Upper lobe of right lung (tissue), 1 donor: ENCODE measurements around the gene DNAH3. TPM values are rescaled to one million over a fixed set of nuclear protein-coding genes. Genes with fewer than 3 reads are reported as not detected.
A peak's percentile ranks its signal among the peaks of the same experiment; 100 is the strongest.
"Not testable (repeated sequence)": the region's sequence is repeated elsewhere in the genome, so short reads cannot be mapped to it uniquely, and the experiment has no call there.

Experiments
- ATAC-seq: fragments of 200-7000 bp; cut with Tn5 transposase; one replicate; pipeline ENCODE4 v1.9.1; 2020; ENCODE audit warnings: mild to moderate bottlenecking, moderate library complexity
- DNase-seq: peaks from one replicate; pipeline ENCODE4 v3.0.0-alpha.2; 2020
- H3K27ac ChIP-seq: fragments of 200-600 bp; one replicate; pipeline ENCODE4 v1.8.0; 2022
- H3K27me3 ChIP-seq: fragments of 200-600 bp; one replicate; pipeline ENCODE4 v1.8.0; 2022; ENCODE audit warnings: mild to moderate bottlenecking
- H3K36me3 ChIP-seq: fragments of 200-600 bp; one replicate; pipeline ENCODE4 v1.8.0; 2022
- H3K4me1 ChIP-seq: fragments of 200-600 bp; one replicate; pipeline ENCODE4 v1.8.0; 2022
- H3K4me3 ChIP-seq: fragments of 200-600 bp; one replicate; pipeline ENCODE4 v1.8.0; 2022; ENCODE audit warnings: mild to moderate bottlenecking
- H3K9me3 ChIP-seq: fragments of 200-600 bp; one replicate; pipeline ENCODE4 v1.8.0; 2022
- intact Hi-C: fragments of 100-400 bp; cut with DNase I; formaldehyde crosslinking; loops from one replicate; pipeline ENCODE4 v1.11.0; 2022
- total RNA-seq: library from RNA; stranded (reverse); fragmentation: NEBNext Ultra II Directional; extraction: Animal tissue kit (Norgen Biotek cat#: 25700); gene quantifications from one replicate; pipeline ENCODE4 v1.2.1, GENCODE V29; 2021
- TF ChIP-seq, protein P1 (sequence below): fragments of 200-600 bp; IDR thresholded peaks from one replicate; pipeline ENCODE4 v1.8.0; 2022; ENCODE audit warnings: antibody characterized with exemption
- donor health status: DM: no; HTN: yes; CAD: no; lungs with severe emphysema.

Gene DNAH3
- total RNA-seq, 1 donor from 2014 or later, result 0.06 TPM

DNA sequence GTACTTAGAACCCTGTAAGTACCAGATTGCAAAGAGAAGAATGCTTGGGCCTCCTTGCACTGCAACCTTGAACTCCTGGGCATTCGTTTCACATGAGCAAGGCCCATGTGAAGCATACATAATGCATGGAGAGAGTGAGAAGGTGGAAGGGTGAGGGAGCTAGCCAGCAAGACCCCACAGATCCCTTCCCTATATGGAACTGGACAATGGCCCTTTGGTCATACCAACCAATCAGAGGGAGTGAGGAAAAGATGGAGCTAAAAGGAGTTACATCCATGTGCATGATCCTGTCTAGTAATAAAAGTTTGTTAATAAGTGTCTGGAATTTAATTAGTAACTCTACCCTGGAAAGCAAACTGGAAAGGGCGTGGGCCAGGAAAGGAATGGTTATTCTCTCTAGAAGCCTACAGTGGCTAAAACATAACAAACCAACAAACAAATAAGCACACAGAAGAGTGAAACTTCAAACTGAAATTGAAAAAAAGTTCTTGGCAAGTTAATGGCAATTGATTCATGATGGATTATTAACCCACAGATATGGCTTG, 29.6 kb downstream of the DNAH3 start:
- no peak overlapping the region for H3K27ac ChIP-seq
- intact Hi-C loops, result no loop called here
- no peaks in the 10 kb centered on the region for H3K4me1 ChIP-seq
- no peak for DNase-seq
- H3K9me3 ChIP-seq, result no peaks in the 10 kb centered on the region
- no peak overlapping the region for H3K4me3 ChIP-seq
- no peaks in the 10 kb centered on the region for H3K27me3 ChIP-seq
- H3K36me3 ChIP-seq, result no peaks in the 10 kb centered on the region
- TF ChIP-seq, protein P1, sequence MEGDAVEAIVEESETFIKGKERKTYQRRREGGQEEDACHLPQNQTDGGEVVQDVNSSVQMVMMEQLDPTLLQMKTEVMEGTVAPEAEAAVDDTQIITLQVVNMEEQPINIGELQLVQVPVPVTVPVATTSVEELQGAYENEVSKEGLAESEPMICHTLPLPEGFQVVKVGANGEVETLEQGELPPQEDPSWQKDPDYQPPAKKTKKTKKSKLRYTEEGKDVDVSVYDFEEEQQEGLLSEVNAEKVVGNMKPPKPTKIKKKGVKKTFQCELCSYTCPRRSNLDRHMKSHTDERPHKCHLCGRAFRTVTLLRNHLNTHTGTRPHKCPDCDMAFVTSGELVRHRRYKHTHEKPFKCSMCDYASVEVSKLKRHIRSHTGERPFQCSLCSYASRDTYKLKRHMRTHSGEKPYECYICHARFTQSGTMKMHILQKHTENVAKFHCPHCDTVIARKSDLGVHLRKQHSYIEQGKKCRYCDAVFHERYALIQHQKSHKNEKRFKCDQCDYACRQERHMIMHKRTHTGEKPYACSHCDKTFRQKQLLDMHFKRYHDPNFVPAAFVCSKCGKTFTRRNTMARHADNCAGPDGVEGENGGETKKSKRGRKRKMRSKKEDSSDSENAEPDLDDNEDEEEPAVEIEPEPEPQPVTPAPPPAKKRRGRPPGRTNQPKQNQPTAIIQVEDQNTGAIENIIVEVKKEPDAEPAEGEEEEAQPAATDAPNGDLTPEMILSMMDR, result no peak
- ATAC-seq, result no peak

DNA sequence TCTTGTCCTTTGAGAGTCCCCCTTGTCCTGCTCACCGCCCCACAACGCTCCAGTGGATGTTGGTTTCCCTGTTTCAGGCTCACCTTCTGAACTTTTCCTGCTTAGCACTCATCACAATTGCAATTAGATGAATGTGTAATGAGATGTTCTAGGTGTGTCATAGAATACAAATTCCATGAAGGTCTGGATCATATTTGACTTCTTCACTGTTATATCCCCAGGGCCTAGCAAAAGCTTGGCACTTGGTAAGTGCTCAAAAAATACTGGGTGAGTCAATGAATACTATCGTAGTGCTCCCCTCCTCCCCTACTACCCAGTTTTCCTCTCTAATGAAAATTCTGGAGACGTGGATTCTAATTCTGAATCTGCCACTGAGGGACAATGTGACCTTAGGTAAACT, 33.1 kb downstream of the DNAH3 start:
- intact Hi-C loops, result no loop called here
- TF ChIP-seq, protein P1, result no peak
- no peak overlapping the region for H3K27ac ChIP-seq
- H3K9me3 ChIP-seq, result no peaks in the 10 kb centered on the region
- H3K36me3 ChIP-seq, result no peaks in the 10 kb centered on the region
- no peak overlapping the region for H3K4me3 ChIP-seq
- H3K27me3 ChIP-seq, result no peaks in the 10 kb centered on the region
- ATAC-seq (no peak), DNase-seq (no peak)
- no peaks in the 10 kb centered on the region for H3K4me1 ChIP-seq

DNA sequence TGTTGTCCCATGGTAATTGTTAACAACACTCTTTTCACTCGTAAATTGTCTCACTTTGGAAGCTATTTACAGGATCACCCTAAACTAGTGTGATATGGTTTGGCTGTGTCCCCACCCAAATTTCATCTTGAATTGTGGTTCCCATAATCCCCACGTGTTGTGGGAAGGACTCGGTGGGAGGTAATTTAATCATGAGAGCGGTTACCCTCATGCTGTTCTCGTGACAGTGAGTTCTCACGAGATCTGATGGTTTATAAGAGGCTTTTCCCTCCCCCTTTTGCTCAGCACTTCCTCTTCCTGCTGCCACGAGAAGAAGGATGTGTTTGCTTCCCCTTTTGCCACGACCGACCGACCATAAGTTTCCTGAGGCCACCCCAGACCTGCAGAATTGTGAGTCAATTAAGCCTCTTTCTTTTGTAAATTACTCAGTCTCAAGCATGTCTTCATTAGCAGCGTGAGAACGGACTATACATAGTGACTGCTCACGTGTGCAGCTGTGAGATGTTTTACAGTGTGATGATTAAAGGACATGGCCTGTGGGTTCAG, 34.4 kb downstream of the DNAH3 start:
- Histone ChIP-seq H3K4me3 (no peak overlapping the region), H3K36me3 (no peaks in the 10 kb centered on the region), H3K9me3 (no peaks in the 10 kb centered on the region), H3K4me1 (no peaks in the 10 kb centered on the region), H3K27ac (no peak overlapping the region), H3K27me3 (no peaks in the 10 kb centered on the region)
- ATAC-seq, result peak; percentile 30
- TF ChIP-seq, protein P1, result no peak
- intact Hi-C loops, result no loop called here
- no peak for DNase-seq

DNA sequence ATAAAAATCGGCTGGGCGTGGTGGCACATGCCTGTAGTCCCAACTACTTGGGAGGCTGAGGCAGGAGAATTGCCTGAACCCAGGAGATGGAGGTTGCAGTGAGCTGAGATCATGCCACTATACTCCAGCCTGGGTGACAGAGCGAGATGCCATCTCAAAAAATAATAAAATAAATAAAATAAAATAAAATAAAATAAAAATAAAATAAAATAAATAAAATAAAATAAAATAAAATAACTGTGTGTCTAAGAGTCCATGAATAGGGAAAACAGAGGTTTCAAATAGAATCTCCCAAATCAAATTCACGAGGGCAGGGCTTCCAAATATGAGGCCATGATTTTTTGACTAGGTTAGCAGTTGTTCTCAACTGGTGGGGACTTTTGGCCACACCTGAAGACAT, 35.1 kb downstream of the DNAH3 start:
- H3K9me3 ChIP-seq, ATAC-seq, H3K27ac ChIP-seq, H3K36me3 ChIP-seq, intact Hi-C loops, H3K4me3 ChIP-seq, DNase-seq, H3K27me3 ChIP-seq, H3K4me1 ChIP-seq: not testable (repeated sequence)

GRCh38 chr16:21103941-21104860, 46.4 kb downstream of the DNAH3 start:
- Histone ChIP-seq H3K4me3 (no peak overlapping the region), H3K9me3 (no peaks in the 10 kb centered on the region), H3K27me3 (no peaks in the 10 kb centered on the region), H3K27ac (no peak overlapping the region), H3K4me1 (no peaks in the 10 kb centered on the region), H3K36me3 (no peaks in the 10 kb centered on the region)
- TF ChIP-seq, protein P1, result no peak
- DNase-seq (no peak), ATAC-seq (no peak)
- intact Hi-C loops, result no loop called here
